Stimulated activated memory B cell treated with anti-CD40 and anti-IgM and Interleukin-4, amounts not matched to agents 10 μg/mL and 1 μg/mL and 100 μg/mL, for 72 hours (primary cell): ENCODE data around the gene PHF13.
"Not testable (repeated sequence)": the region's sequence is repeated elsewhere in the genome, so short reads cannot be mapped to it uniquely, and the experiment has no call there.

Source experiments
- ATAC-seq: fragments of 150-1000 bp; cut with Tn5 transposase; 2 replicates; pipeline ENCODE4 v1.10.0; 2021
- H3K27ac Mint-ChIP-seq: one replicate; pipeline ENCODE4 v1.8.0; 2022; ENCODE audit warnings: mild to moderate bottlenecking, mixed read lengths
- H3K27me3 Mint-ChIP-seq: one replicate; pipeline ENCODE4 v1.8.0; 2022; ENCODE audit warnings: mixed read lengths
- H3K36me3 Mint-ChIP-seq: one replicate; pipeline ENCODE4 v1.8.0; 2022; ENCODE audit warnings: mixed read lengths
- H3K4me1 Mint-ChIP-seq: one replicate; pipeline ENCODE4 v1.8.0; 2022; ENCODE audit warnings: mixed read lengths
- H3K4me3 Mint-ChIP-seq: one replicate; pipeline ENCODE4 v1.8.0; 2022; ENCODE audit warnings: mild to moderate bottlenecking, moderate library complexity, mixed read lengths
- H3K9me3 Mint-ChIP-seq: one replicate; pipeline ENCODE4 v1.8.0; 2022; ENCODE audit warnings: mixed read lengths

The PHF13 gene

DNA sequence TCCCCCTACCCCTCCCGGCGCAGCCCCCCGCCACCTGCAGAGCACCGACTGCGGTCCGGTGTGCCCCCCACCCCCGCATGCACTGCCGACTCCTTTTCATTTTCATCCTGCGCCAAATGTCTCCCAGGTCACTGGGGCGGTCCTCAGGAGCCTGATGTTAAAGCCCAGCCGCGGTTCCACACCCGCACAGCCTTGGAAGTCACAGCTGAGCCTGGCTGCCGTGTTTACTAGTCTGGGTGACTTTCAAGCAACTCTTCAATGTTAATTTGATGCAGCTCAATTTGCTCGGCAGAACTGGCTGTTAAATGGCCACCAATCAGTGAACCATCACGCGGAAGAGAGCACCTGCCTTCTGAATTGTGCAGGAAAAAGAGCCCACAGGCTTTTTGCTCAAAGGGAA lies 38.4 kb downstream of the PHF13 start:
- no peak for ATAC-seq
- no peaks in the 10 kb centered on the region for H3K9me3 Mint-ChIP-seq
- H3K4me1 Mint-ChIP-seq, result no peaks in the 10 kb centered on the region
- H3K27ac Mint-ChIP-seq, result no peak overlapping the region
- no peaks in the 10 kb centered on the region for H3K27me3 Mint-ChIP-seq
- H3K4me3 Mint-ChIP-seq, result no peak overlapping the region
- H3K36me3 Mint-ChIP-seq, result peaks cover 28% of the 10 kb centered on the region

GRCh38 chr1:6652986-6653385 lies 39.5 kb downstream of the PHF13 start:
- Mint-ChIP-seq H3K27me3 (no peaks in the 10 kb centered on the region), H3K4me1 (no peaks in the 10 kb centered on the region), H3K27ac (no peak overlapping the region), H3K4me3 (no peak overlapping the region), H3K9me3 (no peaks in the 10 kb centered on the region), H3K36me3 (peaks cover 31% of the 10 kb centered on the region)
- ATAC-seq, result no peak

GRCh38 chr1:6653436-6654290 lies 40.1 kb downstream of the PHF13 start:
- peaks cover 35% of the 10 kb centered on the region for H3K36me3 Mint-ChIP-seq
- H3K9me3 Mint-ChIP-seq, result no peaks in the 10 kb centered on the region
- no peak overlapping the region for H3K27ac Mint-ChIP-seq
- no peak for ATAC-seq
- H3K4me3 Mint-ChIP-seq, result no peak overlapping the region
- H3K27me3 Mint-ChIP-seq, result no peaks in the 10 kb centered on the region
- H3K4me1 Mint-ChIP-seq, result no peaks in the 10 kb centered on the region

DNA sequence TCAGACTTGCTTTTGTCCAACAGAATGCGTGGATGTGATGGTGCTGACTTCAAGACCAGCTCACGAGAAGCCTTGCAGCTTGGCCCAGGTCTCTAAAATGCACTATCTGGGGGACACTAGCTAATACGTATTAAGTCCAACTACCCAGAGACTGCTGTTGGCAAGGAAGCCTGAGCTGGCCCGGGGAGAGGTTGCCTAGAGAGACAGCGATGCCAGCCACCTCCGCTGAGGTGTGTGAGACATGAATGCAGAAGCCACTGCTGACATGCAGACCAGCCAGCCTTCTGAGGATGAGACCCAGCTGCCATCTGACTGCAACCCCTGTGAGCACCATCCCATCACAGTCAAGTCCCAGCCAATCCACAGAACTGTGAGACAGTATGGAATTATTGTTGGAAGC lies 43.6 kb downstream of the PHF13 start:
- no peaks in the 10 kb centered on the region for H3K9me3 Mint-ChIP-seq
- H3K27me3 Mint-ChIP-seq, result no peaks in the 10 kb centered on the region
- H3K36me3 Mint-ChIP-seq, result peaks cover 23% of the 10 kb centered on the region
- H3K4me3 Mint-ChIP-seq, result no peak overlapping the region
- peaks cover 4% of the 10 kb centered on the region for H3K4me1 Mint-ChIP-seq
- ATAC-seq, result no peak
- H3K27ac Mint-ChIP-seq, result no peak overlapping the region

DNA sequence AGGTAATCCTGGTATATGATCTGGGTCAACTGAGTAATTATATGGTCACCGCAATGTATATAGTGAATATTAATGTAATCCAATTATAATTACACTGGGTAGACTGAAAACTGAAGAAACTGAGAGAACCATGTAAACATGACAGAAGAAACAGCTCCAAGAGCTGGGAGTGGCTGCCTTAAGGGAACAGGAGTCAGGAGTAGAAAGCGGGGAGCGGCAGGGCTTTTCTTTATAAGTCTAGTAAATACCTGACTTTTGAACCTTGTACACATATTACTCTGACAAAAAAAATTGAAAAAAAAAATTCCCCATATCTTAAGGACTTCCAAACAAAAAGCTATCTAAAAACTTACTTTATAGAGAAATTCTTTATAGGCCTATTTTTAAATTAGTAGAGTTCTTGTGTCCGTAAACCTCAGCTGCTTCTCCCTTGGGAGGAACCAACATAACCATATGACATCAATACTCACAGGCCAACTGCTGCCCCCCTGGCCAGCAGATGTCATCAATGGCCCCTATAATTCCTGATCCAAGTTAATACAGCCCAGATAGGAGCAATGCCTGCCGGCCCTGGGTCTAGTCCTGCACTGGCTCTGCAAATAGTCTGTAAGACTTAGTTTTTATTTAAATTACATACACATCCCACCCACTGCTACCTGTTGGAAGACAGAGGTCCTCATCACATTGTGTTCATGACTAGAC lies 45.0 kb downstream of the PHF13 start:
- ATAC-seq, result no peak
- H3K4me3 Mint-ChIP-seq, result no peak overlapping the region
- no peaks in the 10 kb centered on the region for H3K27me3 Mint-ChIP-seq
- H3K9me3 Mint-ChIP-seq, result no peaks in the 10 kb centered on the region
- no peak overlapping the region for H3K27ac Mint-ChIP-seq
- H3K36me3 Mint-ChIP-seq, result peaks cover 18% of the 10 kb centered on the region
- H3K4me1 Mint-ChIP-seq, result peaks cover 4% of the 10 kb centered on the region

- H3K4me1 Mint-ChIP-seq, result peaks cover 4% of the 10 kb centered on the region
- H3K27me3 Mint-ChIP-seq, result no peaks in the 10 kb centered on the region
- H3K36me3 Mint-ChIP-seq, result peaks cover 27% of the 10 kb centered on the region
- no peak overlapping the region for H3K27ac Mint-ChIP-seq
- no peaks in the 10 kb centered on the region for H3K9me3 Mint-ChIP-seq
- H3K4me3 Mint-ChIP-seq, result no peak overlapping the region
- ATAC-seq, result no peak
These were observed 47.0 kb downstream of the PHF13 start for GRCh38 chr1:6660415-6661049.

- peaks cover 33% of the 10 kb centered on the region for H3K36me3 Mint-ChIP-seq
- not testable (repeated sequence) for H3K4me1 Mint-ChIP-seq, H3K27me3 Mint-ChIP-seq, H3K9me3 Mint-ChIP-seq, H3K4me3 Mint-ChIP-seq, ATAC-seq, H3K27ac Mint-ChIP-seq
These were observed 48.9 kb downstream of the PHF13 start for GRCh38 chr1:6662468-6662867.

- no peak overlapping the region for H3K27ac Mint-ChIP-seq
- H3K9me3 Mint-ChIP-seq, result no peaks in the 10 kb centered on the region
- H3K4me3 Mint-ChIP-seq, result no peak overlapping the region
- H3K36me3 Mint-ChIP-seq, result peaks cover 43% of the 10 kb centered on the region
- H3K4me1 Mint-ChIP-seq, result no peaks in the 10 kb centered on the region
- ATAC-seq, result no peak
- no peaks in the 10 kb centered on the region for H3K27me3 Mint-ChIP-seq
These were observed 53.2 kb downstream of the PHF13 start for GRCh38 chr1:6666696-6667095.

- Mint-ChIP-seq H3K9me3 (no peaks in the 10 kb centered on the region), H3K27ac (no peak overlapping the region), H3K27me3 (no peaks in the 10 kb centered on the region), H3K4me1 (no peaks in the 10 kb centered on the region), H3K36me3 (peaks cover 47% of the 10 kb centered on the region), H3K4me3 (no peak overlapping the region)
- no peak for ATAC-seq
These were observed 53.6 kb downstream of the PHF13 start for GRCh38 chr1:6667139-6667538.

- H3K27ac Mint-ChIP-seq, result no peak overlapping the region
- no peak for ATAC-seq
- no peaks in the 10 kb centered on the region for H3K9me3 Mint-ChIP-seq
- no peaks in the 10 kb centered on the region for H3K4me1 Mint-ChIP-seq
- peaks cover 55% of the 10 kb centered on the region for H3K36me3 Mint-ChIP-seq
- no peak overlapping the region for H3K4me3 Mint-ChIP-seq
- H3K27me3 Mint-ChIP-seq, result no peaks in the 10 kb centered on the region
These were observed 55.0 kb downstream of the PHF13 start for GRCh38 chr1:6668503-6668902.

DNA sequence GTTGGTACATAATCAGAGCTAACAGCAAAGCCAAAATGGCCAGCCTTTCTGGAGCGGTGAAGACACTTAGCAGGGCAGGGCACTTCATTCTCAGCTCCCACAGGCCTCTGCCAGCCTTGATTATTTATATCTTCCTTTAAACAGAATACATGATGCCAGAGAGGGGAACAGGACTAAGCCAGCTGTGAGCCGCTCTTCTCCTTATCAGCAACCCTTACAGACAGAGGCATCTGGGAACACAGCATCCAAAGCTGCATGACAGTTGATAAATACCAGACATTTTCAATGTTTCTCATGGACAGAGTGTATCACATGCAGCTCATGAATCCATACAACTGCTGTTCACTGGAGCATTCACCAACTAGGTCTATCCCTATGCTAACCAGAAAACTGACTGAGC lies 59.0 kb downstream of the PHF13 start:
- no peak overlapping the region for H3K27ac Mint-ChIP-seq
- H3K4me3 Mint-ChIP-seq, result no peak overlapping the region
- no peaks in the 10 kb centered on the region for H3K4me1 Mint-ChIP-seq
- no peak for ATAC-seq
- no peaks in the 10 kb centered on the region for H3K9me3 Mint-ChIP-seq
- H3K27me3 Mint-ChIP-seq, result no peaks in the 10 kb centered on the region
- peaks cover 49% of the 10 kb centered on the region for H3K36me3 Mint-ChIP-seq
